Hepatocyte (in vitro differentiated cells): ENCODE results near the gene PAFAH1B2. TPM values are rescaled to one million over a fixed set of nuclear protein-coding genes. Genes with fewer than 3 reads are reported as not detected.

Source experiments
- DNase-seq: peaks from one replicate; pipeline ENCODE4 v3.0.0-alpha.2; 2016; ENCODE audit warnings: low spot score
- H2AFZ ChIP-seq: fragments of 200-600 bp; sonication (generic); 2 replicates; pipeline ENCODE4 v1.6.0; 2016; ENCODE audit warnings: antibody characterized with exemption, mild to moderate bottlenecking
- H3K27ac ChIP-seq: fragments of 200-600 bp; sonication (generic); 2 replicates; pipeline ENCODE4 v1.5.1; 2016; ENCODE audit warnings: mild to moderate bottlenecking
- H3K27me3 ChIP-seq: fragments of 200-600 bp; sonication (generic); 2 replicates; pipeline ENCODE4 v1.6.1; 2016
- H3K36me3 ChIP-seq: fragments of 200-600 bp; sonication (generic); replicated peaks from 2 replicates; pipeline ENCODE4 v1.5.1; 2016; ENCODE audit warnings: low read depth; ENCODE audit not compliant: insufficient read depth
- H3K4me1 ChIP-seq: fragments of 200-600 bp; sonication (generic); 2 replicates; pipeline ENCODE4 v1.5.1; 2016; ENCODE audit warnings: mild to moderate bottlenecking, moderate library complexity; ENCODE audit not compliant: insufficient read depth
- H3K4me2 ChIP-seq: fragments of 200-600 bp; sonication (generic); 2 replicates; pipeline ENCODE4 v1.6.0; 2016
- H3K4me3 ChIP-seq: fragments of 200-600 bp; sonication (generic); 2 replicates; pipeline ENCODE4 v1.5.1; 2016; ENCODE audit warnings: mild to moderate bottlenecking
- H3K79me2 ChIP-seq: fragments of 200-600 bp; sonication (generic); 2 replicates; pipeline ENCODE4 v1.6.0; 2017; ENCODE audit warnings: mild to moderate bottlenecking
- H3K9me2 ChIP-seq: fragments of 200-600 bp; sonication (generic); replicated peaks from 2 replicates; pipeline ENCODE4 v1.6.0; 2017; ENCODE audit warnings: mild to moderate bottlenecking; ENCODE audit not compliant: insufficient read depth
- H3K9me3 ChIP-seq: fragments of 200-600 bp; sonication (generic); 2 replicates; pipeline ENCODE4 v1.5.1; 2016; ENCODE audit warnings: low read depth, mild to moderate bottlenecking
- H4K20me1 ChIP-seq: fragments of 200-600 bp; sonication (generic); 2 replicates; pipeline ENCODE4 v1.6.0; 2016; ENCODE audit warnings: mild to moderate bottlenecking; ENCODE audit not compliant: insufficient read depth, poor library complexity, severe bottlenecking
- EZH2 ChIP-seq: fragments of 200-600 bp; sonication (generic); IDR thresholded peaks from 2 replicates; pipeline ENCODE4 v1.6.1; 2016; ENCODE audit warnings: antibody characterized with exemption, mild to moderate bottlenecking, borderline replicate concordance
- EZH2phosphoT487 ChIP-seq: fragments of 200-600 bp; sonication (generic); IDR thresholded peaks from one replicate; pipeline ENCODE4 v1.6.1; 2018; ENCODE audit warnings: antibody characterized with exemption, mild to moderate bottlenecking, low read depth, moderate library complexity; ENCODE audit not compliant: unreplicated experiment, severe bottlenecking
- WGBS: methylation state at CpG from one replicate; pipeline ENCODE4 v1.1.6; 2016; ENCODE audit warnings: low lambda C conversion rate; ENCODE audit errors: missing lambda C conversion rate; 5-methylcytosine and 5-hydroxymethylcytosine counted together
- polyA plus RNA-seq: library from polyadenylated mRNA; unstranded; fragments of >200 nt; fragmentation: Nextera tagmentation; extraction: Ambion mirVana; gene quantifications from 2 replicates; pipeline ENCODE4 v1.2.1, GENCODE V29; 2016
- total RNA-seq: library from RNA; depleted of rRNA; stranded (reverse); fragments of >200 nt; gene quantifications from 2 replicates; pipeline ENCODE4 v1.2.3, GENCODE V29; 2014
- TF ChIP-seq, protein P1 (sequence below): fragments of 200-600 bp; sonication (generic); IDR thresholded peaks from 2 replicates; pipeline ENCODE4 v1.5.1; 2016; ENCODE audit warnings: antibody characterized with exemption, mild to moderate bottlenecking; ENCODE audit not compliant: poor library complexity

Gene PAFAH1B2
- total and polyA plus RNA-seq, 2 experiments from 2014 or later = 30.8 to 103 TPM

DNA sequence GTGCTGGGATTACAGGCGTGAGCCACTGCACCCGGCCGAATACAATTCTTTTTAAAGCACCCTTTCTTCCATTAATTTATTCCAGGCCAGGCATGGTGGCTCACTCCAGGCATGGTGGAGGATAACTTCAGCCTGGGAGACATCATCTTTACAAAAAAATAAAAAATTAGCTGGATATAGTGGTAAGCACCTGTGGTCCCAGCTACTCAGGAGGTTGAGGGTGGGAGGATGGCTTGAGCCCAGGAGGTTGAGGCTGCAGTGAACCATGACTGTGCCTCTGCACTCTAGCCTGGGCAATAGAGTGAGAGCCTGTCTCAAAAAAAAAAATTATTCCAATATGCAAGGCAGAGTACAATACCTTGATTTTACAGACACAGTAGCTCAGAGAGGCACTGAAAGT lies 66.5 kb downstream of the PAFAH1B2 start:
- Histone ChIP-seq H3K27ac (no peak overlapping the region), H3K27me3 (no peaks in the 10 kb centered on the region), H3K4me3 (no peak overlapping the region), H3K79me2 (no peaks in the 10 kb centered on the region), H3K9me2 (no peaks in the 10 kb centered on the region), H3K9me3 (no peaks in the 10 kb centered on the region), H3K4me2 (no peak overlapping the region), H2AFZ (no peak overlapping the region), H3K36me3 (no peaks in the 10 kb centered on the region), H3K4me1 (no peaks in the 10 kb centered on the region), H4K20me1 (no peaks in the 10 kb centered on the region)
- no peak for DNase-seq
- TF ChIP-seq, protein P1, sequence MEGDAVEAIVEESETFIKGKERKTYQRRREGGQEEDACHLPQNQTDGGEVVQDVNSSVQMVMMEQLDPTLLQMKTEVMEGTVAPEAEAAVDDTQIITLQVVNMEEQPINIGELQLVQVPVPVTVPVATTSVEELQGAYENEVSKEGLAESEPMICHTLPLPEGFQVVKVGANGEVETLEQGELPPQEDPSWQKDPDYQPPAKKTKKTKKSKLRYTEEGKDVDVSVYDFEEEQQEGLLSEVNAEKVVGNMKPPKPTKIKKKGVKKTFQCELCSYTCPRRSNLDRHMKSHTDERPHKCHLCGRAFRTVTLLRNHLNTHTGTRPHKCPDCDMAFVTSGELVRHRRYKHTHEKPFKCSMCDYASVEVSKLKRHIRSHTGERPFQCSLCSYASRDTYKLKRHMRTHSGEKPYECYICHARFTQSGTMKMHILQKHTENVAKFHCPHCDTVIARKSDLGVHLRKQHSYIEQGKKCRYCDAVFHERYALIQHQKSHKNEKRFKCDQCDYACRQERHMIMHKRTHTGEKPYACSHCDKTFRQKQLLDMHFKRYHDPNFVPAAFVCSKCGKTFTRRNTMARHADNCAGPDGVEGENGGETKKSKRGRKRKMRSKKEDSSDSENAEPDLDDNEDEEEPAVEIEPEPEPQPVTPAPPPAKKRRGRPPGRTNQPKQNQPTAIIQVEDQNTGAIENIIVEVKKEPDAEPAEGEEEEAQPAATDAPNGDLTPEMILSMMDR = no peak
- no peak for TF ChIP-seq EZH2
- TF ChIP-seq EZH2phosphoT487 = no peak
- 94% methylated on average over 3 of the region's 3 CpGs for WGBS

- H3K4me2 ChIP-seq = no peak overlapping the region
- no peaks in the 10 kb centered on the region for H4K20me1 ChIP-seq
- H3K27me3 ChIP-seq = no peaks in the 10 kb centered on the region
- no peaks in the 10 kb centered on the region for H3K36me3 ChIP-seq
- no peak overlapping the region for H3K4me3 ChIP-seq
- H3K79me2 ChIP-seq = no peaks in the 10 kb centered on the region
- WGBS = 95% methylated on average over 11 of the region's 11 CpGs
- TF ChIP-seq EZH2phosphoT487 (no peak), EZH2 (no peak)
- TF ChIP-seq, protein P1 = no peak
- H3K27ac ChIP-seq = no peak overlapping the region
- no peaks in the 10 kb centered on the region for H3K4me1 ChIP-seq
- no peaks in the 10 kb centered on the region for H3K9me3 ChIP-seq
- H3K9me2 ChIP-seq = no peaks in the 10 kb centered on the region
- no peak overlapping the region for H2AFZ ChIP-seq
- DNase-seq = no peak
These were observed 68.7 kb downstream of the PAFAH1B2 start for GRCh38 chr11:117212697-117213355.

DNA sequence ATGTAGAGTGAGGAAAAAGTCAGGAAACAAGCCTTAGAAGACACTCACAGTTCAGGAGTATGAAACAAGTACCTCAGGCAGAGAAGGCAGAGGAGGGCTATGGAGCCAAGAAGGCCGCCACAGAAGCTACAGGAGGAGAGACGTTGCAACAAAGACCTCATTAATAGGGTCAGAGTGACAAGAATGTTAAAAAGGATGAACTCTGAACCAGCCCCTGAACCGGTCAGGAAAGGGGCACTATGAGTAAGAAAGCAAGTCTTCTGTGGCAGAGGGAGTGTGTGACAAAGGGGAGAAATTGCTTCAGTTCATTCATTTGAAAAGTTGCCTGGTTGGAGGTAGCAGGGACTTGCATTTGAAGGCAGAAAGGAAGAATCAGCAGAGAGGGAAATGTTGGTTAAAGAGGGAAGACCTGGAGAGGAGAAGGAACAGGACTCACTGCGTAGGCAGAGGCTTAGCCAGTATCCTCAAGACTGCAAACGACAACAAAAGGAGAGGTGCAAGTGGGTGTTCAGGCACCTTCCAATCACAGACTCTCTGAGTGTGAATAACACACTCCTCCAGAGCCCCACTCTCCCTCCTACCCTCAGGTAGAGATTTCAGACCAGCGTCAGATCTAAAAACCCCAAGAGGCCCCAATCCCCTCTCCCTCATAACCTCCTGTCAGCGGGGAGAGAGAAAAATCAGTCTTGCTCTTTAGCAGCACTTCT lies 70.5 kb downstream of the PAFAH1B2 start:
- H3K79me2 ChIP-seq = no peaks in the 10 kb centered on the region
- no peak overlapping the region for H3K4me2 ChIP-seq
- no peak overlapping the region for H2AFZ ChIP-seq
- TF ChIP-seq EZH2 = no peak
- no peak for TF ChIP-seq EZH2phosphoT487
- TF ChIP-seq, protein P1 = no peak
- no peaks in the 10 kb centered on the region for H3K9me2 ChIP-seq
- no peak overlapping the region for H3K4me3 ChIP-seq
- no peaks in the 10 kb centered on the region for H3K9me3 ChIP-seq
- H4K20me1 ChIP-seq = no peaks in the 10 kb centered on the region
- H3K27me3 ChIP-seq = no peaks in the 10 kb centered on the region
- WGBS = 89% methylated on average over 7 of the region's 7 CpGs
- no peaks in the 10 kb centered on the region for H3K36me3 ChIP-seq
- DNase-seq = no peak
- peaks cover 7% of the 10 kb centered on the region for H3K4me1 ChIP-seq
- no peak overlapping the region for H3K27ac ChIP-seq
